OCI-LY7 (cell line): ENCODE results near the gene PSMA6.

ENCODE experiments used
- EZH2phosphoT487 ChIP-seq: fragments of 200-600 bp; sonication (generic); IDR thresholded peaks from 2 replicates; pipeline ENCODE4 v1.6.1; 2018; ENCODE audit warnings: low read depth, borderline replicate concordance, mild to moderate bottlenecking, mixed run types, antibody characterized with exemption, low read length, moderate library complexity, mixed read lengths
- TF ChIP-seq, protein P1 (sequence below): fragments of 200-600 bp; sonication (generic); conservative IDR thresholded peaks from 2 replicates; pipeline ENCODE4 v1.5.1; 2014; ENCODE audit warnings: mild to moderate bottlenecking, antibody characterized with exemption, low read length, moderate library complexity, mixed read lengths

DNA sequence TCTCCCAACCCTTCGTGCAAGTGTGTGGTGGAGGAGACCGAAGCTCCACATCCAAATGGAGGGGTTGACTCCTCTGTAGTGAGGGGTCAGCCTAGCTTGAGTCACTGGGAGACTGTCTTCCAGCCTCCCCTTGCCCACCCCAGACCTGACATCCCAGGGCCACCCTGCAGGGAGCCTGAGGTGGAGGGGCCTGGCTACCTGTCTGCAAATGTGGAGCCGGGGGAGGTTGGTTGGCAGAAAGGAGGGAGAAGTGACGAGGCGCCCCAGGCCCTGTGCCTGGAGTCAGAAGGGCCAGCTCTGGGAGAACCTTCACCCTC, 74.8 kb downstream of the PSMA6 start:
- TF ChIP-seq, protein P1, sequence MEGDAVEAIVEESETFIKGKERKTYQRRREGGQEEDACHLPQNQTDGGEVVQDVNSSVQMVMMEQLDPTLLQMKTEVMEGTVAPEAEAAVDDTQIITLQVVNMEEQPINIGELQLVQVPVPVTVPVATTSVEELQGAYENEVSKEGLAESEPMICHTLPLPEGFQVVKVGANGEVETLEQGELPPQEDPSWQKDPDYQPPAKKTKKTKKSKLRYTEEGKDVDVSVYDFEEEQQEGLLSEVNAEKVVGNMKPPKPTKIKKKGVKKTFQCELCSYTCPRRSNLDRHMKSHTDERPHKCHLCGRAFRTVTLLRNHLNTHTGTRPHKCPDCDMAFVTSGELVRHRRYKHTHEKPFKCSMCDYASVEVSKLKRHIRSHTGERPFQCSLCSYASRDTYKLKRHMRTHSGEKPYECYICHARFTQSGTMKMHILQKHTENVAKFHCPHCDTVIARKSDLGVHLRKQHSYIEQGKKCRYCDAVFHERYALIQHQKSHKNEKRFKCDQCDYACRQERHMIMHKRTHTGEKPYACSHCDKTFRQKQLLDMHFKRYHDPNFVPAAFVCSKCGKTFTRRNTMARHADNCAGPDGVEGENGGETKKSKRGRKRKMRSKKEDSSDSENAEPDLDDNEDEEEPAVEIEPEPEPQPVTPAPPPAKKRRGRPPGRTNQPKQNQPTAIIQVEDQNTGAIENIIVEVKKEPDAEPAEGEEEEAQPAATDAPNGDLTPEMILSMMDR, result no peak
- no peak for TF ChIP-seq EZH2phosphoT487
